Amniotic epithelial cell (primary cell): ENCODE measurements around the gene RGS6.
A peak's percentile ranks its signal among the peaks of the same experiment; 100 is the strongest.

ENCODE experiments used
- DNase-seq: peaks from one replicate; pipeline ENCODE4 v3.0.0-alpha.2; 2010; ENCODE audit warnings: low read depth

The RGS6 gene

GRCh38 chr14:72578514-72578913 lies 646.3 kb downstream of the RGS6 start:
- DNase-seq, result no peak

GRCh38 chr14:72582582-72582981 lies 650.4 kb downstream of the RGS6 start:
- DNase-seq, result peak; percentile 31

GRCh38 chr14:72583316-72584272 lies 651.4 kb downstream of the RGS6 start:
- no peak for DNase-seq

- DNase-seq, result no peak
These were observed 656.3 kb downstream of the RGS6 start for GRCh38 chr14:72588521-72588920.

- no peak for DNase-seq
These were observed 657.4 kb downstream of the RGS6 start for GRCh38 chr14:72589652-72590051.

- no peak for DNase-seq
These were observed 658.3 kb downstream of the RGS6 start for GRCh38 chr14:72590577-72590976.

- DNase-seq, result no peak
These were observed 659.2 kb downstream of the RGS6 start for GRCh38 chr14:72591391-72591790.

GRCh38 chr14:72594099-72594901 lies 662.1 kb downstream of the RGS6 start:
- DNase-seq, result no peak

GRCh38 chr14:72595152-72595862 lies 663.1 kb downstream of the RGS6 start:
- DNase-seq, result no peak

- DNase-seq, result no peak
These were observed 665.3 kb downstream of the RGS6 start for GRCh38 chr14:72597252-72598233.

GRCh38 chr14:72598306-72598705 lies 666.1 kb downstream of the RGS6 start:
- no peak for DNase-seq

- DNase-seq, result peak; percentile 55
These were observed 667.6 kb downstream of the RGS6 start for GRCh38 chr14:72599579-72600470.

GRCh38 chr14:72600551-72601330 lies 668.5 kb downstream of the RGS6 start:
- DNase-seq, result no peak

- DNase-seq, result peak; percentile 93
These were observed 671.4 kb downstream of the RGS6 start for GRCh38 chr14:72603639-72604038.

- DNase-seq, result no peak
These were observed 671.9 kb downstream of the RGS6 start for GRCh38 chr14:72604133-72604532.

GRCh38 chr14:72605096-72605920 lies 673.1 kb downstream of the RGS6 start:
- no peak for DNase-seq

- no peak for DNase-seq
These were observed 673.6 kb downstream of the RGS6 start for GRCh38 chr14:72605921-72606220.

- no peak for DNase-seq
These were observed 674.6 kb downstream of the RGS6 start for GRCh38 chr14:72606879-72607278.
